ENCODE results near the gene GABRB2. TPM values are rescaled to one million over a fixed set of nuclear protein-coding genes. Genes with fewer than 3 reads are reported as not detected.

The GABRB2 gene
- total and polyA plus RNA-seq, 2 experiments from 2014 or later, result 0.11 to 0.94 TPM

DNA sequence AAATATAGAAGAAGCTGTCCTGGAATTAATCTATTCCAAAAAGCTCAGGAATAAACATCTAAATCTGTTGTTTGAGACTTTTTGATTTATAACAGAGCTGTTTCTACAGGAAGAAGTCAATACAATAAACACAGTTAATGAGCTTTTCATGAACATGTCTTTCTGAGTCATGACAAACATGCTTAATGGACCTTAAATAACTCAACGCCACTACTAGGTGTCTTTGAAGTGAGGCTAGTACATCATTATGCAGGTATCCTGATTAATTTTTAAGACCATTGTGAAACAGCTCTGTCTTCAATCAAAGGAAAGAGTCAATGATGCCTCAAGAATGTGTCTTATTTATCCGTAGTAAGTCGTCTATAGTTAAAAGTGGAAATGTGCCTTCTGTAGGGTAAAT lies 131.6 kb downstream of the GABRB2 start (continued):
- TF ChIP-seq, protein P1, sequence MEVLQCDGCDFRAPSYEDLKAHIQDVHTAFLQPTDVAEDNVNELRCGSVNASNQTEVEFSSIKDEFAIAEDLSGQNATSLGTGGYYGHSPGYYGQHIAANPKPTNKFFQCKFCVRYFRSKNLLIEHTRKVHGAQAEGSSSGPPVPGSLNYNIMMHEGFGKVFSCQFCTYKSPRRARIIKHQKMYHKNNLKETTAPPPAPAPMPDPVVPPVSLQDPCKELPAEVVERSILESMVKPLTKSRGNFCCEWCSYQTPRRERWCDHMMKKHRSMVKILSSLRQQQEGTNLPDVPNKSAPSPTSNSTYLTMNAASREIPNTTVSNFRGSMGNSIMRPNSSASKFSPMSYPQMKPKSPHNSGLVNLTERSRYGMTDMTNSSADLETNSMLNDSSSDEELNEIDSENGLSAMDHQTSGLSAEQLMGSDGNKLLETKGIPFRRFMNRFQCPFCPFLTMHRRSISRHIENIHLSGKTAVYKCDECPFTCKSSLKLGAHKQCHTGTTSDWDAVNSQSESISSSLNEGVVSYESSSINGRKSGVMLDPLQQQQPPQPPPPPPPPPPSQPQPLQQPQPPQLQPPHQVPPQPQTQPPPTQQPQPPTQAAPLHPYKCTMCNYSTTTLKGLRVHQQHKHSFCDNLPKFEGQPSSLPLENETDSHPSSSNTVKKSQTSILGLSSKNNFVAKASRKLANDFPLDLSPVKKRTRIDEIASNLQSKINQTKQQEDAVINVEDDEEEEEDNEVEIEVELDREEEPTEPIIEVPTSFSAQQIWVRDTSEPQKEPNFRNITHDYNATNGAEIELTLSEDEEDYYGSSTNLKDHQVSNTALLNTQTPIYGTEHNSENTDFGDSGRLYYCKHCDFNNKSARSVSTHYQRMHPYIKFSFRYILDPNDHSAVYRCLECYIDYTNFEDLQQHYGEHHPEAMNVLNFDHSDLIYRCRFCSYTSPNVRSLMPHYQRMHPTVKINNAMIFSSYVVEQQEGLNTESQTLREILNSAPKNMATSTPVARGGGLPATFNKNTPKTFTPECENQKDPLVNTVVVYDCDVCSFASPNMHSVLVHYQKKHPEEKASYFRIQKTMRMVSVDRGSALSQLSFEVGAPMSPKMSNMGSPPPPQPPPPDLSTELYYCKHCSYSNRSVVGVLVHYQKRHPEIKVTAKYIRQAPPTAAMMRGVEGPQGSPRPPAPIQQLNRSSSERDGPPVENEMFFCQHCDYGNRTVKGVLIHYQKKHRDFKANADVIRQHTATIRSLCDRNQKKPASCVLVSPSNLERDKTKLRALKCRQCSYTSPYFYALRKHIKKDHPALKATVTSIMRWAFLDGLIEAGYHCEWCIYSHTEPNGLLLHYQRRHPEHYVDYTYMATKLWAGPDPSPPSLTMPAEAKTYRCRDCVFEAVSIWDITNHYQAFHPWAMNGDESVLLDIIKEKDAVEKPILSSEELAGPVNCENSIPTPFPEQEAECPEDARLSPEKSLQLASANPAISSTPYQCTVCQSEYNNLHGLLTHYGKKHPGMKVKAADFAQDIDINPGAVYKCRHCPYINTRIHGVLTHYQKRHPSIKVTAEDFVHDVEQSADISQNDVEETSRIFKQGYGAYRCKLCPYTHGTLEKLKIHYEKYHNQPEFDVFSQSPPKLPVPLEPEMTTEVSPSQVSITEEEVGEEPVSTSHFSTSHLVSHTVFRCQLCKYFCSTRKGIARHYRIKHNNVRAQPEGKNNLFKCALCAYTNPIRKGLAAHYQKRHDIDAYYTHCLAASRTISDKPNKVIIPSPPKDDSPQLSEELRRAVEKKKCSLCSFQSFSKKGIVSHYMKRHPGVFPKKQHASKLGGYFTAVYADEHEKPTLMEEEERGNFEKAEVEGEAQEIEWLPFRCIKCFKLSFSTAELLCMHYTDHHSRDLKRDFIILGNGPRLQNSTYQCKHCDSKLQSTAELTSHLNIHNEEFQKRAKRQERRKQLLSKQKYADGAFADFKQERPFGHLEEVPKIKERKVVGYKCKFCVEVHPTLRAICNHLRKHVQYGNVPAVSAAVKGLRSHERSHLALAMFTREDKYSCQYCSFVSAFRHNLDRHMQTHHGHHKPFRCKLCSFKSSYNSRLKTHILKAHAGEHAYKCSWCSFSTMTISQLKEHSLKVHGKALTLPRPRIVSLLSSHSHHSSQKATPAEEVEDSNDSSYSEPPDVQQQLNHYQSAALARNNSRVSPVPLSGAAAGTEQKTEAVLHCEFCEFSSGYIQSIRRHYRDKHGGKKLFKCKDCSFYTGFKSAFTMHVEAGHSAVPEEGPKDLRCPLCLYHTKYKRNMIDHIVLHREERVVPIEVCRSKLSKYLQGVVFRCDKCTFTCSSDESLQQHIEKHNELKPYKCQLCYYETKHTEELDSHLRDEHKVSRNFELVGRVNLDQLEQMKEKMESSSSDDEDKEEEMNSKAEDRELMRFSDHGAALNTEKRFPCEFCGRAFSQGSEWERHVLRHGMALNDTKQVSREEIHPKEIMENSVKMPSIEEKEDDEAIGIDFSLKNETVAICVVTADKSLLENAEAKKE (CRISPR knock-in tag; IDR thresholded peaks at IDR 0.05), result no peak
- TF ChIP-seq STAT1 (IDR thresholded peaks at IDR 0.05; ENCODE audit: unreplicated experiment) (no peak), NANOG (IDR thresholded peaks at IDR 0.05; ENCODE audit: borderline replicate concordance) (no peak)

GRCh38 chr5:161414037-161414436 lies 132.5 kb downstream of the GABRB2 start:
- H3K4me1 Mint-ChIP-seq, result no peaks in the 10 kb centered on the region
- H3K27me3 Mint-ChIP-seq (ENCODE audit: insufficient read depth, low read depth, poor library complexity), result peaks cover 2% of the 10 kb centered on the region
- Histone ChIP-seq H3K27ac (ENCODE audit: low read depth) (no peak overlapping the region), H3K36me3 (ENCODE audit: insufficient read depth) (no peaks in the 10 kb centered on the region), H3K4me1 (ENCODE audit: insufficient read depth) (no peaks in the 10 kb centered on the region), H3K4me3 (no peak overlapping the region), H3K27me3 (ENCODE audit: insufficient read depth) (no peaks in the 10 kb centered on the region), H3F3A (replicated peaks; ENCODE audit: low read depth) (no peaks in the 10 kb centered on the region), H3K4me2 (no peak overlapping the region), H3K79me2 (replicated peaks; ENCODE audit: insufficient read depth) (no peaks in the 10 kb centered on the region), H2AFZ (no peak overlapping the region), H3K9me2 (ENCODE audit: insufficient read depth) (no peaks in the 10 kb centered on the region), H4K20me1 (replicated peaks; ENCODE audit: insufficient read depth) (no peaks in the 10 kb centered on the region)
- H3K27ac Mint-ChIP-seq, result no peak overlapping the region
- H3K9me3 Mint-ChIP-seq, result no peaks in the 10 kb centered on the region
- DNase-seq (ENCODE audit: low spot score) (no peak), ATAC-seq (no peak)
- TF ChIP-seq, protein P1 (CRISPR knock-in tag; IDR thresholded peaks at IDR 0.05), result no peak
- TF ChIP-seq ZNF114 (CRISPR knock-in tag; IDR thresholded peaks at IDR 0.05), result no peak
- TF ChIP-seq, protein P2, sequence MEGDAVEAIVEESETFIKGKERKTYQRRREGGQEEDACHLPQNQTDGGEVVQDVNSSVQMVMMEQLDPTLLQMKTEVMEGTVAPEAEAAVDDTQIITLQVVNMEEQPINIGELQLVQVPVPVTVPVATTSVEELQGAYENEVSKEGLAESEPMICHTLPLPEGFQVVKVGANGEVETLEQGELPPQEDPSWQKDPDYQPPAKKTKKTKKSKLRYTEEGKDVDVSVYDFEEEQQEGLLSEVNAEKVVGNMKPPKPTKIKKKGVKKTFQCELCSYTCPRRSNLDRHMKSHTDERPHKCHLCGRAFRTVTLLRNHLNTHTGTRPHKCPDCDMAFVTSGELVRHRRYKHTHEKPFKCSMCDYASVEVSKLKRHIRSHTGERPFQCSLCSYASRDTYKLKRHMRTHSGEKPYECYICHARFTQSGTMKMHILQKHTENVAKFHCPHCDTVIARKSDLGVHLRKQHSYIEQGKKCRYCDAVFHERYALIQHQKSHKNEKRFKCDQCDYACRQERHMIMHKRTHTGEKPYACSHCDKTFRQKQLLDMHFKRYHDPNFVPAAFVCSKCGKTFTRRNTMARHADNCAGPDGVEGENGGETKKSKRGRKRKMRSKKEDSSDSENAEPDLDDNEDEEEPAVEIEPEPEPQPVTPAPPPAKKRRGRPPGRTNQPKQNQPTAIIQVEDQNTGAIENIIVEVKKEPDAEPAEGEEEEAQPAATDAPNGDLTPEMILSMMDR (conservative IDR thresholded peaks at IDR 0.05; ENCODE audit: low read depth in 2 of 2), result no peak
- TF ChIP-seq STAT1 (IDR thresholded peaks at IDR 0.05; ENCODE audit: unreplicated experiment), result no peak
- no peak for TF ChIP-seq NANOG (IDR thresholded peaks at IDR 0.05; ENCODE audit: borderline replicate concordance)
- TF ChIP-seq, protein P3, sequence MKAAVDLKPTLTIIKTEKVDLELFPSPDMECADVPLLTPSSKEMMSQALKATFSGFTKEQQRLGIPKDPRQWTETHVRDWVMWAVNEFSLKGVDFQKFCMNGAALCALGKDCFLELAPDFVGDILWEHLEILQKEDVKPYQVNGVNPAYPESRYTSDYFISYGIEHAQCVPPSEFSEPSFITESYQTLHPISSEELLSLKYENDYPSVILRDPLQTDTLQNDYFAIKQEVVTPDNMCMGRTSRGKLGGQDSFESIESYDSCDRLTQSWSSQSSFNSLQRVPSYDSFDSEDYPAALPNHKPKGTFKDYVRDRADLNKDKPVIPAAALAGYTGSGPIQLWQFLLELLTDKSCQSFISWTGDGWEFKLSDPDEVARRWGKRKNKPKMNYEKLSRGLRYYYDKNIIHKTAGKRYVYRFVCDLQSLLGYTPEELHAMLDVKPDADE (IDR thresholded peaks at IDR 0.05), result no peak
- no peaks in the 10 kb centered on the region for H3K36me3 Mint-ChIP-seq (ENCODE audit: low read depth)
- H3K4me3 Mint-ChIP-seq, result no peak overlapping the region

All from GM23338 (cell line).